Activated naive CD4-positive, alpha-beta T cell treated with anti-CD3 and anti-CD28 coated beads, Interleukin-2, amount 10 ng/mL, durations not matched to agents 7 days and 5 days (primary cell): Measurements from ENCODE around the gene KICS2.

ENCODE experiments used
- CTCF ChIA-PET: fragments of 350-600 bp; sonication (Branson Sonifier 250); formaldehyde crosslinking; loops from one replicate; lab custom pipeline; 2021; ENCODE audit warnings: antibody characterized with exemption; lab: Charles Lee
- DNase-seq: peaks from one replicate; pipeline ENCODE4 v3.0.0-alpha.2; 2020
- H3K27ac Mint-ChIP-seq: one replicate; pipeline ENCODE4 v1.8.0; 2021; ENCODE audit warnings: mild to moderate bottlenecking, moderate library complexity, mixed read lengths
- H3K27me3 Mint-ChIP-seq: one replicate; pipeline ENCODE4 v1.8.0; 2021; ENCODE audit warnings: mild to moderate bottlenecking, mixed read lengths
- H3K36me3 Mint-ChIP-seq: one replicate; pipeline ENCODE4 v1.8.0; 2021; ENCODE audit warnings: mixed read lengths
- H3K4me1 Mint-ChIP-seq: one replicate; pipeline ENCODE4 v1.8.0; 2021; ENCODE audit warnings: mixed read lengths
- H3K4me3 Mint-ChIP-seq: one replicate; pipeline ENCODE4 v1.8.0; 2021; ENCODE audit warnings: mild to moderate bottlenecking, moderate library complexity, mixed read lengths
- H3K9me3 Mint-ChIP-seq: one replicate; pipeline ENCODE4 v1.8.0; 2021; ENCODE audit warnings: mixed read lengths

The KICS2 gene

DNA sequence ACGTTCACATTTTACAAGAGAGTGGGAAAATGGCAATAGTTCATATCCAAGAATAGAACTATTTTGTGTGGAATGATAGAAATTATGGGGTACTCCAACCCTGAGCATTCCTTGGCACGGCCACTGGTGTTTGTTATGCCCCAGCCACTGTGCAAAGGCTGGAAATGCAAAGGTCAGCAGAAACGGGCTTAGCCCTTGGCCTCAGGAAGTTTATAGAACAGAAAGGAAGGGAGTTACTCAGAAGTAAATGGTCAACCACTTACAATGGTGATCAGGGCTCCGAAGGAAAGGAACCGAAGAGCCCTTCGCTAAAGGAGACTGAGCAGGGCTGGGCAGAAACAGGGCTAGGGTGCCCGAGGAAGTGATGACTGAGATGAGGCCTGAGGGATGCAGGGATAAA, 45.1 kb downstream of the KICS2 start:
- H3K27ac Mint-ChIP-seq, result no peak overlapping the region
- H3K36me3 Mint-ChIP-seq, result no peaks in the 10 kb centered on the region
- H3K27me3 Mint-ChIP-seq, result no peaks in the 10 kb centered on the region
- H3K4me1 Mint-ChIP-seq, result no peaks in the 10 kb centered on the region
- H3K4me3 Mint-ChIP-seq, result no peak overlapping the region
- no peaks in the 10 kb centered on the region for H3K9me3 Mint-ChIP-seq
- DNase-seq, result no peak
- CTCF ChIA-PET, result no interaction called here

GRCh38 chr12:64175254-64175945, 46.7 kb downstream of the KICS2 start:
- H3K4me3 Mint-ChIP-seq, result no peak overlapping the region
- no peaks in the 10 kb centered on the region for H3K27me3 Mint-ChIP-seq
- CTCF ChIA-PET, result no interaction called here
- no peak for DNase-seq
- no peak overlapping the region for H3K27ac Mint-ChIP-seq
- H3K36me3 Mint-ChIP-seq, result no peaks in the 10 kb centered on the region
- no peaks in the 10 kb centered on the region for H3K4me1 Mint-ChIP-seq
- no peaks in the 10 kb centered on the region for H3K9me3 Mint-ChIP-seq

DNA sequence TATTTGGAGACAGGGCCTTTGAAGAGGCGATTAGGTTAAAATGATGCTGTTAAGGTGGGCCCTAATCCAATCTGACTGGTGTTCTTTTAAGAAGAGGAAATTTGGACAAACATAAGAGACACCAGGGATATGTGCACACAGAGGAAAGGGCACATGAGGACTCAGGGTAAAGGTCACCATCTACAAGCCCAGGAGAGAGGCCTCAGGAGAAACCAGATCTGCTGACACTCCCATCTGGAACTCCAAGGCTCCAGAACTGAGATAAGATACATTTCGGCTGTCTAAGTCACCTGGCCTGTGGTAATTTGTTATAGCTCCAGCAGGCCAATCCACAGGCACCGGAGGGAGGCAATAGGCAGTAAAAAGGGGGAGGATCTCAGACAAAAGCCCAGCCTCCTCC, 48.6 kb downstream of the KICS2 start:
- no peaks in the 10 kb centered on the region for H3K9me3 Mint-ChIP-seq
- no peak for DNase-seq
- H3K36me3 Mint-ChIP-seq, result no peaks in the 10 kb centered on the region
- H3K27me3 Mint-ChIP-seq, result no peaks in the 10 kb centered on the region
- CTCF ChIA-PET, result no interaction called here
- no peak overlapping the region for H3K4me3 Mint-ChIP-seq
- no peaks in the 10 kb centered on the region for H3K4me1 Mint-ChIP-seq
- no peak overlapping the region for H3K27ac Mint-ChIP-seq
